8988T (cell line): Measurements from ENCODE around the gene RNF121.

Experiments used
- DNase-seq: peaks from one replicate; pipeline ENCODE4 v3.0.0; 2011

RNF121 gene

DNA sequence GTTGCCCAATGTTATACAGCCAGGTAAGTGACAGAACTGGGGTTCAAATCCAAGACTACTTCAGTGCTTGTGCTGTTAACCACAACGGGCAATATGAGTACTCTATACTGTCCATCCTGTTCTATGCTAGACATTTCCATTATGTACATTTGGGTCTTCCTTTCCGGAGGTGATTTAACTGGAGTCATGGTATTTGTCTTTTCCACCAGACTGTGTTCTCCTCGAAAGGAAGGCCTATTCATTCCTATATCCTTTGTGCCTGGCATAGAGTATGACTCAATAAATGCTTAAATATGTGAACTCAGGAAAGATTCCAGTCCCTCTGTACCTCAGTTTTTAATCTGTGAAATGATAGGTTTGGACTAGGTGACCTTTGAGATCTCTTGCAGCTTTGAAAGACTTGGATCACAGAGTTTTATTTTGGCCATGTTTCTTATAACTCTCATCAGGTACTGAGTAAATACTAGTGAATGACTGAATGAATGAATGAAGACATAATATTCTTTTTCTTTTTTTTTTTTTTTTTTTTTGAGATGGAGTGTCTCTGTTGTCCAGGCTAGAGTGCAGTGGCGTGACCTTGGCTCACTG is 6.6 kb downstream of the RNF121 start:
- DNase-seq = no peak

DNA sequence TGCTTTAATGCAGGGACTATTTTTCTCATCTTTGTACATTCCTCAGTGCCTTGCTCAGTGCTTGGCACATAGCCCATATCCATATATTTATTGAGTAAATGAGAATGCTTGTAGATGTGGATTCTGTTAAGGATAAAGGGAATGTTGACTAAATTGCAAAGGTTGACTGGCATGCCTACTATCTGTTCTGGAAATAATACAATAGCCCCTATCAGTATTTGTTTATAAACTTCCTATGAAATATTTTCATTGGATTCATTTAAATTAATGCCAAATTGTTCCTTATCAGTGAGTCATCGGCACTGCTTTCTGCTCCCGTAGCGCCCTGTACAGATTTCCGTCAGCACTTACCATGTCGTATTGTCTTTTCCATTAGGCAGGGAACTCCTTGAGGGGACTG is 8.0 kb downstream of the RNF121 start:
- DNase-seq = no peak

DNA sequence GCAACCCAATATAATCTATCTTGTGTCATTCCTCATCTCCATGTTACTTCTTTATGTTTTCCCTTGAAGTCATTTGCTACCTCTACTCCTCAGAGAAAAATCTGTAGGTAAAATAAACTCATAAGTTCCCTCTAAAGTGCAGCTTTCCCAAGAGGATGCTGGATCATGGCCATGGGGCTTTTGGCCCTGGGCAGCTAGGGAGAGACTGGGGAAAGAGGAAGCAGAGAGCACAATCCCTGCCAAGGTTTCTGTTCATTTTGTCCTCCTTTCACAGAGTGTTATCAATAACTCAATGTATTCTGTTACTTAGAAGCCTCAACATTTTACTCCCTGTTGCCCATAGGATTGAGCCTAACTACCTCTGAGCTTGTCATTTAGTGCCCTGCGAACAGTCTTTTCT is 9.0 kb downstream of the RNF121 start:
- DNase-seq = no peak

DNA sequence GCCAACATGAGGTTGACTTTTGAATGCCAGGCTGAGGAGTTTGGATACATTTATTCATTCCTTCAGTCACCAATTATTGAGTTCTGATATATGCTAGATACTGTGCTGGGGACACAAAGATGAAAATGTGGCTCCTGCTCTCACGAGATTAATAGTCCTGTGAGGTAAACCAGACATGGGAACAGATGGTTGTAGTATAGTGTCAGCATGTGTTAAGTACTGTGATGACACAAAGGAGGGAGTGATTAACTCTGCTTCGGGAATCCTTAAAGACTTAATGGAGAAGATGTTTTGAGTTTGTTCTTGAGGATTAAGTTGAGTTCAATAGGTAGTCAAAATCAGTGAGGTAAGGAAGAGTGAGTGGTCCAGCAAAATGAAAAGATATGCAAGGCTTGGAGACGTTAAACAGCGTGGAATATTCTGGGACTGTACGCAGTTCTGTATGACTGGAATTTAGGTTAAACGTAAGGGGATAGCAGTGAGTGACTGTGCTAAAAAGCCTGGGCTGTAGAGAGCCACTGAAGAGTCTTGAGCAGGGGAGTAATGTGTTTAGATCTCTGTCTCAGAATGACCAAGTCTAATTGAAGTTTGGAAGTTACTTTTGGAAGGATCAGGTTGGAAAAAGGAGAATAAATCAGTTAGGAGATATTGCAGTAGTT is 11.8 kb downstream of the RNF121 start:
- DNase-seq = no peak

DNA sequence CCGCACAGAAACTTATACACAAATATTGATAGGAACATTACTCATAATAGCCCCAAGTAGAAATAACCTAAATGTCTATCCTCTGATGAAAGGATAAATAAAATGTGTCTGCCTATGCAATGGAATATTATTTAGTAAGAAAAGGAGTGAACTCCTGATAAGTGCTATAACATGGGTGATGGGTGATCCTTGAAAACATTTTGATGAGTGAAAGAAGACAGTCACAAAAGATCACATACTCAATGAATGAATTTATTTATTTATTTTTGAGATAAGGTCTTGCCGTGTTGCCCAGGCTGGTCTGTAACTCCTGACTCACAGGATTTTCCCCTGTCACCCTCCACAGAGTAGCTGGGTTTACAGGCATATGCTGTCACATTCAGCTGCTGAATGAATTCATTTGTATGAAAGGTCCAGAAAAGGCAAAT is 17.3 kb downstream of the RNF121 start:
- no peak for DNase-seq

DNA sequence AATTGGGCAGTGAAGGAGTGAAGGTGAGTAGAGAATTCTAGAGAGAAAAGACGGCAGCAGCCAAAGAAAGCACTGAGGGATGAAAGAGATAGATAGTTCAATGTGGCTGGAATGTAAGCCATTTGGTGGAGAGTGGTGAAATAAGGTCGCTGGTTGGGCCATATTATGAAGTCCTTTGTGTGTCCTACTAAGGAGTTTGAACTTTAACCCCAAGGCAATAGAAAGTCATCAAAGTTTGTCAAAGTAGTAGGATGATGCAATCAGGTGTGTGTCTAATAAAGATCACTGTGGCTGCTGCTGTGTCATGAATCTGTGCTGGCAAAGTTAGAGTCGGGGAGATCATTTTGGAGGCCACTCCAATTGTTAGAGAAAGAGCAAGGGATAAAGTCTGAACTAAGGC is 18.7 kb downstream of the RNF121 start:
- no peak for DNase-seq

DNA sequence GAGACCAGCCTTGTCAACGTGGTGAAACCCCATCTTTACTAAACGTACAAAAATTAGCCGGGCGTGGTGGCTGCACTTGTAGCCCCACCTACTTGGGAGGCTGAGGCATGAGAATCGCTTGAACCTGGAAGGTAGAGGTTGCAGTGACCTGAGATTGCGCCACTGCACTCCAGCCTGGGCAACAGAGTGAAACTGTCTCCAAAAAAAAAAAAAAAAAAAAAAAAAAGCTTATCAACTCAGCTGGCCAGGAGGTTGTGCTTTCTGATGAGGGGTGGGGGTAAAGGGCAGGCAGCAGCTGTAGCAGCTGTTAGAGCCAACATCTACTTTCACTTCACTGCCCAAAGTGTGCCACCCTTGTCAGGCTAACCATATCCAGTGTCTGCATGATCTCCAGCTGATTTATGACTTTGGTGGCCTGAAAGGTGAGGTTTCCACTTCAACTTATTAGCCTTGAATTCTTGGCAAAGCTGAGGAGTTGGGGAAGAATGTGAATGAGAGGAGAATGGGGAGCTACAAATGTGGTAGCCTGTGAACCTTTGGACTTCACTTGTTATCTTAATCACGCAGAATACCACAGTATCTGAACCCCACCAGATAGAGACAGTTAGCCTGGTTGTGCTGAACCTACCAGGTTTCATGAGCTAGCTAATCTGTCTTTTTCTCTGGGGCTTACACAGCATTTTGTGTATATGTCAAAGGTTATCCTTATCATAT is 19.6 kb downstream of the RNF121 start:
- no peak for DNase-seq

DNA sequence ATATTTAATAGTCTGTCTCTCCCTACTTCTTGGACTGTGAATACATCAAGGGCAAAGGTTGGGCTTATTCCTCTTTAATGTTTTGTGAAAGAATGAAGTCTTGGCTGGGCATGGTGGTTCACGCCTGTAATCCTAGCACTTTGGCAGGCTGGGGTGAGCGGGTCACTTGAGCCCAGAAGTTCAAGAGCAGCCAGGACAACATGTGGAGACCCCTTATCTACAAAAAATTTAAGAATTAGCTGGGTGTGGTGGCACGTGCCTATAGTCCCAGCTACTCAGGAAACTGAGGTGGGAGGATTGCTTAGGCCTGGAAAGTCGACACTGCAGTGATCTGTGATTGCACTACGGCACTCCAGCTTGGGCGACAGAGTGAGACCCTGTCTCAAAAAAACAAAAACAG is 20.2 kb downstream of the RNF121 start:
- DNase-seq = no peak

DNA sequence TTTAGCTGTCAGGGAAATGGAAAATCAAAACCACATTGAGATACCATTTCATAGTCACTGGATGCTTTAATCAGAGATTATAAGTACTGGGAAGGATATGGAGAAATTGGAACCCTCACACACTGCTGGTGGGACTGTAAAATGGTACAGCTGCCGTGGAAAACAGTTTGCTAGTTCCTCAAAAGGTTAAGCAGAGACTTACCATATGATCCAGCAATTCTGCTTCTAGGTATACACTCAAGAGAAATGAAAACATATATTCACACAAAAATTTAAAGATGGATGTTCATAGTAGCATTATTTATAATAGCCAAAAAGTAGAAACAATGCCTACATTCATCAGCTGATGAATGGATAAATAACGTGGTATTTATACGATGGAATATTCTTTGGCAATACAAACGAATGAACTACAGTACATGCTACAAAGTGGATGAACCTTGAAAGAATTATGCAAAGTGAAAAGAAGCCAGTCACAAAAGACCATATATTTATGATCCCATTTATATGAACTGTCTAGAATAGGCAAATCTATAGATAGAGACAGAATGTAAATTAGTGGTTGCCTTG is 23.0 kb downstream of the RNF121 start:
- no peak for DNase-seq

DNA sequence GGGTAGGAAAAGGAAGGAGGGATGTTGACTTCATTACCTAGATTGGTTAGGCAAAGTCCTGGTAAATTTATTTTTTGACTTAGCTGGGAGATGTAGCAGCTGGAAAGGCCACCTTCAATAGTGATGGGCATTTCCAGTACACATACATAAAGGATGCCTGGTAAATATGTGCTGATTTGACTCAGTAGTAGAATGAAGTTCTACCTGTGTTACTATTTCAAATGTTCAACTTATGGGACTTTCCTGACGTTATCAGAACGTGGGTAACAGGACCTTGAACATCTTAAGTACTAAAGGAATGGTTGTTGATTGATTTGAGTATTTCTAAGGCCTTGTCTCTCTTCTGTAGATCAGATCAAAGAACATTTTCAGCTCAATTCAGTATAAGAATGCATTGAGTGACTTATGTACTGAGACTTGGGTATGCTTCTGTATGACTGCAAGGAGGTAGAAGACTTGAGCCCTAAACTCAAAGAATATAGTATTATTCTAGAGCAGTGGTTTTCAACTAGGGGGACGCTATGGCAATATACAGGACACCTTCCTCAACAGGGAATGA is 27.1 kb downstream of the RNF121 start:
- DNase-seq = no peak

DNA sequence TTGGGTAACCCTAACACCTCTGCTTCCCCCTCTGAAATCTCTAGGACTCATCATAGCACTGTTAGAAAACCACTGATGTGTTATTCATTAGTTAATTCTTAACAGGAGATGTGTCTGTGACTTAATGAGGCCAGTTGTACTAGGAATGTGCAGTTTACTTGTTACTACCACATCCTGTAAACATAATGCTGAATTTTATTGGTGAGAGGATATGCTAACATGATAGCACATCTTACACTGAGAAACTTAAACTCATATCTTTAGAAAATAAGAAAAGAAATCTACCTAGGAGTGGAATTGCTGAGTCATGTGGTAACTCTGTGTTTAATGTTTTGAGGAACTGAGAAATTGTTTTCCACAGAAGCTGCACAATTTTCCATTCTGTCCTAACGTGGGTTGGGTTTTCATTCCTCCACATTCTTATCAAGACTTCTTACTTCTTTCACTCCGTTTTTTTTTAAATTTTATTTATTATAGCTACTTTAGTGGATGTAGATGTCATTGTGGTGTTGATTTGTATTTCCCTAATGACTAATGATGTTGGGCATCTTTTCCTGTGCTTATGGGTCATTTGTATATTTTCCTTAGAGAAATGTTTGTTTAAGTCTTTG is 33.7 kb downstream of the RNF121 start:
- no peak for DNase-seq

DNA sequence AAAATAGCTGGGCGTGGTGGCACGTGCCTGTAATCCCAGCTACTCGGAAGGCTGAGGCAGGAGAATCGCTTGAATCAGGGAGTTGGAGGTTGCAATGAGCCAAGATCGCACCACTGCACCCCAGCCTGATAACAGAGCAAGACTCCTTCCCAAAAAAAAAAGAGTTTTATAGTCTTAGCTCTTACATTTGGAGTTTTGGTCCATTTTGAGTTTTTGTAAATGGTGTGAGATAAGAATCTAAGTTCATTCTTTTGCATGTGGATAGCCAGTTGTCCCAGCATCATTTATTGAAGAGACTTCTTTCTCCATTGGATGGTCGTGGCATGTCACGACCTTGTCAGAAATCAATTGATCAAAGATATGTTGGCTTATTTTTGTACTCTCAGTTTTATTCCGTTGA is 34.6 kb downstream of the RNF121 start:
- DNase-seq = no peak

DNA sequence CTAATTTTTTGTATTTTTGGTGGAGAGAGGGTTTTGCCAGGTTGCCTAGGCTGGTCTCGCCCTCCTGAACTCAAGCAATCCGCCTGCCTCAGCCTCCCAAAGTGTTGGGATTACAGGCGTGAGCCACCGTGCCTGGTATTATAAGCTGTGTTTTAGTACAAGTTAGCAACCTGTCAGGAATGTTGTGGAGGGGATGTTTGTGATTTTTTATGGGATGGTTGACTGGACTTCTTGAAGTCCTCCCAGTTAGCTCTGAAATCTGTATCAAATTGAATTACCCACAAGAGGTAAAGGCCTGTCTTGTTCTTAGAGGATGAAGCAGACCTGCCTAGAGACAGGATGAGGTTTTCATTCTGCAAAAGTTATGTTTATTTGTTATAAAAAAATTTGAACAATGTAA is 35.8 kb downstream of the RNF121 start:
- DNase-seq = no peak

DNA sequence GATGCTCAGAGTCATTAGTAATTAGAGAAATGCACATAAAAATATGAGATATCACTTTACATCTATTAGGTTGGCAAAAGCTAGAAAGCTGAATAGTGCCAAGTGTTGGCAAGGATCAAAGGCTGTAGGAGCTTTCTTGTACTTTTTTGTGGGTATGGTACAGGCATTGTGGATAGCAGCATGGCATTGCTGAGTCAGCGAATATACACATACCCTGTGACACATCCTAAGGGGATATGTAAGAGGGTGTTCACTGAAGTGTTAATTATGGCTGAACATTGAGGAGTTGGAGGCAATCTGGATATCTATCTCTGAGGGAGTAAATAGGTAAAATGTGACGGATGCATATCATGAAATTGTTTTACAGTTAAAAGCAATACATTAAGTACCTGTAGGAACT is 42.8 kb downstream of the RNF121 start:
- no peak for DNase-seq

DNA sequence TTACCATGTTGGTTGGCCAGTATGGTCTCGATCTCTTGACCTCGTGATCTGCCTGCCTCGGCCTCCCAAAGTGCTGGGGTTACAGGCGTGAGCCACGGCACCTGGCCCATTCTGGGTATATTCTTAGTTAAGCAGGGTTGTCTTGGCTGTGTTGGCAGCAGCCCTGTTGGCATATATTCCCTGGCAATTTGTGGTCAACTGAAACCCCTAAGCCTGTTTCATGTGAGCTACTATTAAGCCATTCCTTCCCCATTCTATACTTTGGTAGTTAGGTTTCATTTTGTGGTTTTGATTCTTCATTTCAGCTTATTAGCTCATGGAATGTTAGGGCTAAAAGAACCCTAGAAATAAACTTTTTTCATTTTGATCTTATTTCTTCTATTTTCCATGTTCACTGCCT is 47.7 kb downstream of the RNF121 start:
- DNase-seq = no peak

DNA sequence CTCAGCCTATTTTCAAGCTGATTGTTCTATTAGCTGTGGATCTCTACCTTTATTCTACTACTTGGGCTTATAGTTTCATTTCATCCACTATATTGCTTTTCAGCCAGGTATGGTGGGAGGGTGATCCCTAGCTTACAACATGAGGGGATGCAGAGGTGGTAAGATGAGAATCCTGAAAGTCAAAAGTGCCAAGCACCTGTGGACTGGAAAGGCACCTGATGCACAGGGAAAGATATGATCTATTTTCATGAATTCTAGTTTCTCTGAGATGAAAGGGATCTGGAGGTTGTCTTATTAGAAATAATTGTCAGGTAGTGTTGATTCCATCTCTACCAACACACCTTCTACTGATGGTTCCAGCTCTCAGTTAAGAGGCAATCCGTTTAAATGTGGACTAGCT is 48.2 kb downstream of the RNF121 start:
- no peak for DNase-seq

DNA sequence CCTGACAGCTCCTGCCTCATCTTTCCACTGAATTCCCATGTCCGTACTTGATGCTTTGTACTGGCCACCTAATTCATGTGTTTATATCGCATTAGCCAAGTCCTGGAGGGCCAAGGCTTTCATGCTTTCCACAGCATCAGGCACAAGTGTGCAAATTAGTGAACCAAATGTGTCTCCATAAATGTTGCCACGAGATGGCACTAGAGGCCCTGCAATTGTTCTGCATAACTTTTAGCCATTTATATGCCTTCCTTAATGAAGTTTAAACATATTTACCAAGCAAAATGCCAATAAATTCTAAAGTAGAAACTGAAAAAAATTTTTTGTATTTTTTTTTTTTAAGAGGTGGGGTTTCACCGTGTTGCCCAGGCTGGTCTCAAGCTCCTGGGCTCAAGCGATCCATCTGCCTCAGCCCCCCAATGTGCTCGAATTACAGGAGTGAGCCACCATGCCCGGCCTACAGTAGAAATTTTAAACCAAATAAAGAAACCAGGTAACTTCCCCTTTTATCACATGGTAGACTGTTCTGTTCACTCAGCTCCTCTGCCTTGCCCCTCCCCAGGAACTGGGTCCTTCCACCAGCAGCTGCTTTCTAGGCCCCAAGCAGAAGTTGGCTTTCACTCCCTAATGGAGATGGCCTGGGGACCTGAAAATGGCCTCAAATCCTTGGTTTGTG is 49.0 kb downstream of the RNF121 start:
- DNase-seq = no peak

DNA sequence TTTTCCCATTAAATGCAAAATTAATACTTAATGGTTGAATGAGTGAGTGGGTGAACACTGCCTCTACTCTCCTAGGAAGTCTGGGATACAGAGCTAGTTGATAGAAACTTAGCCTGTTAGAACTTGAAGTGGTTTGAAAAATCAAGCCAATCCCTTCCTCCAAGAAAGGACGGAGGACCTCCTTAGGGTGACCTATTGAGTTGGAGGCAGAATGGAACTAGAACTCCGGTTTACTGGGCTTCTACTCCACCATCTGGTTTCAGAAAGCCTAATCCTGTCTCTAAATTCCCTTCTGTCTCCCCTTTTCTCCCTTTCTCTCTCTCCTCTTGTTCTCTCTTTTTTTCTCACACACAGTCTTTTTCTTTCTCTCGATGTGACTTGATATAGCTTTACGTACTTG is 50.2 kb downstream of the RNF121 start:
- DNase-seq = no peak

DNA sequence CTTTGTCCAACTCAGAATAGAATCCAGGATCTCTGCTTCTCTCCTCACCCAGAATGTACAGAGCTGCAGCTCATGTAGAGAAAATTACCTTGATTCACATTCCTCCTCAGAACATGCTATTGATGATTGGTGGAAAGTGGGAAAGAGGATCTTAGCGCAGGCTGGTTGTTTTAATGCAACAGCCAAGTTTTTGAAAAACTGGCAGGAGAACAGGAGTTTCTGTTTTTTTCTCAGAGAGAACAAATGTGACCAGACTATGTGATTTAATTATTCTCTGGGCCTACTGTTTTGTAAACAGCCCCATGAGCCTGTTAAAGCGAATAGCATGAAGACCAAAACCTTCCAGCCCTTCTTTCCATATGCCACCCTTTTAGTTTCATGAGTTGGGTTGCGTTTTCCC is 50.8 kb downstream of the RNF121 start:
- no peak for DNase-seq

DNA sequence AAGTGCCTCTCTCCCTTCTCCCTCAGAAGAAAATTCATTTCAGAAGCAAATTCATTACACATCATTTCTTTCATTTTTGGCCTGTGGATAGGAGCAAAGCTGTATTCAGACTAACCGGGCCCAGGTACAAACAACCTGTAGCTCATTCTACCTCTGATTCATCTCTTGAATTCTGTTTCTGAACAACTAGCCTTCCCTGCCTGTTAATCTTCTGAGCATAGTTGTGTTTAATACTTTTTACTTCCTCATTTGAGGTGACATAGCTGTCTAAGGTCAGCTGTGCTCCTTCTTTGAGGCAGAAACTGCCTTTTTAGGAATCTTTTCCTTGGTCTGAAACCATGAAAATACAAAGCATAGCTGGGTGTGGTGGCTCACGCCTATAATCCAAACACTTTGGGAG is 57.3 kb downstream of the RNF121 start:
- DNase-seq = no peak

DNA sequence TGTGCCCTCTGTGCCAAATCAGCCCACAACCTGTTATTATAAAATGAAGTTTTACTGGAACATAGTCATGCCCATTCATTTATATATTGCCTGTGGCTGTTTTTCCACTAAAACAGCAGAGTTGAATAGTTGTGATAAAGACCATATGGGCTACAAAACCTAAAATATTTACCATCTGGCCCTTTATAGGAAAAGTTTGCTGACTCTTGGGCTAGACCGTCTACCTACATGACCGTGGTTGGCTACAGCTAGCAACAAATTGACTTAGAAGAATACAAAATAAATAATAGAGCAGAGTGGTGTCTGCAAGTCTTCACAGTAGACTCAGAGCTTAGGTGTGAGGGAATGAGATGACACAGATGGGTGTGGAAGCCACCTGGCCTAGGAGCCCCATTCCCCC is 58.7 kb downstream of the RNF121 start:
- DNase-seq = no peak

DNA sequence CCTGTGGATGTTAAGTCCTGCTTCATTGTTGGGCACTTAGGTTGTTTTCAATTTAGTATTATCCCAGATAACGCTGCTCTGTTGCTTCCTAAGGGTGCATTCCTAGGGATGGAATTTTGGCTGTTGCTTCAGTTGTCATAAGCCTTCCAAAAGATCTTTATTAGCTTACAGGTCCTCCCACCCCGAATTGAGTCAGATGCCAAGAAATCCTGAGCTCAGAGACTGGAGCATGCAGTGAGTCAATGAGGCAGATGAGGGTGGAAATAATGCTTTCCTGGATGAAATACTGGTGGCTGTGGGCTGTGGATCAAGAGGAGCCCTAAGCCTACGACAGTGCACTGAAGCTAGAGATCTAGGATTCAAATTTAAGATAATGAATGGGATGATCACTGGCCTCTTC is 59.2 kb downstream of the RNF121 start:
- no peak for DNase-seq

DNA sequence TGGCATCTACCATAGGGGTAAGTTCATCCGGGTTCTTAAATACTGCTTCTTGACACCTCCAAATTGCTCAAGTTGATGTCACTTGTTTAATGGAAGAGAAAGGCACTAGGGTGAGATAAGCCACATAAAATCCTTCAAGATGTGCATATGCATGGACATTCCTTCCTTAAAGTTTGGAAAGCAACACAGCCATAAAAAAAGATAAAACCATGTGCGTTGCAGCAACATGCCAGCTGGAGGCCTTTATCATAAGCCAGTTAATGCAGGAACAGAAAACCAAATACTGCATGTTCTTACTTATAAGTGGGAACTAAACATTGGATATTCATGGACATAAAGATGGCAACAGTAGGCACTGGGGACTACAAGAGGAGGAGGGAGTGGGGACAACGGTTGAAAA is 61.9 kb downstream of the RNF121 start:
- no peak for DNase-seq
